SK-N-SH treated with all-trans-retinoic acid at 6 μM for 48 hours (cell line): ENCODE results near the gene EVC.

Source experiments
- ATAC-seq: fragments of 200-7000 bp; cut with Tn5 transposase; 3 replicates; pipeline ENCODE4 v1.9.1; 2020; ENCODE audit warnings: mild to moderate bottlenecking, moderate library complexity
- ARNTL ChIP-seq: fragments of 450-650 bp; formaldehyde crosslinking; IDR thresholded peaks from 2 replicates; pipeline ENCODE4 v1.5.0; 2020; ENCODE audit warnings: low read depth, mild to moderate bottlenecking, moderate library complexity, borderline replicate concordance
- CSDC2 ChIP-seq: fragments of 250-450 bp; sonication (Bioruptor Pico); IDR thresholded peaks from 2 replicates; pipeline ENCODE4 v1.5.0; 2020; ENCODE audit warnings: mild to moderate bottlenecking, moderate library complexity
- ESRRG ChIP-seq: fragments of 250-450 bp; sonication (Bioruptor Pico); IDR thresholded peaks from 2 replicates; pipeline ENCODE4 v1.6.1; 2021; ENCODE audit warnings: mild to moderate bottlenecking
- GLIS3 ChIP-seq: fragments of 250-450 bp; sonication (Bioruptor Pico); IDR thresholded peaks from 2 replicates; pipeline ENCODE4 v1.5.0; 2020; ENCODE audit warnings: mild to moderate bottlenecking, moderate library complexity
- ISL1 ChIP-seq: fragments of 250-450 bp; sonication (Bioruptor Pico); IDR thresholded peaks from 2 replicates; pipeline ENCODE4 v2.1.2; 2022; ENCODE audit warnings: mild to moderate bottlenecking, moderate library complexity
- POU6F1 ChIP-seq: fragments of 250-450 bp; sonication (Bioruptor Pico); IDR thresholded peaks from 2 replicates; pipeline ENCODE4 v1.8.0; 2021; ENCODE audit warnings: low read depth, mild to moderate bottlenecking, moderate library complexity, borderline replicate concordance
- PPARA ChIP-seq: fragments of 250-450 bp; sonication (Bioruptor Pico); IDR thresholded peaks from 2 replicates; pipeline ENCODE4 v1.5.0; 2020; ENCODE audit warnings: mild to moderate bottlenecking, borderline replicate concordance
- RARB ChIP-seq: fragments of 250-450 bp; sonication (Bioruptor Pico); IDR thresholded peaks from 2 replicates; pipeline ENCODE4 v1.8.0; 2021; ENCODE audit warnings: mild to moderate bottlenecking, moderate library complexity
- SNAI2 ChIP-seq: fragments of 250-450 bp; sonication (Bioruptor Pico); IDR thresholded peaks from 2 replicates; pipeline ENCODE4 v1.5.0; 2020; ENCODE audit warnings: mild to moderate bottlenecking, moderate library complexity
- TOX ChIP-seq: fragments of 250-450 bp; sonication (Bioruptor Pico); IDR thresholded peaks from 2 replicates; pipeline ENCODE4 v1.8.0; 2021; ENCODE audit warnings: mild to moderate bottlenecking, moderate library complexity, borderline replicate concordance
- TSHZ2 ChIP-seq: fragments of 250-450 bp; sonication (Bioruptor Pico); IDR thresholded peaks from 2 replicates; pipeline ENCODE4 v1.5.0; 2020; ENCODE audit warnings: mild to moderate bottlenecking, moderate library complexity
- ZC3H10 ChIP-seq: fragments of 250-450 bp; sonication (Bioruptor Pico); IDR thresholded peaks from 2 replicates; pipeline ENCODE4 v1.5.1; 2021; ENCODE audit warnings: mild to moderate bottlenecking, moderate library complexity
- ZFP3 ChIP-seq: fragments of 250-450 bp; sonication (Bioruptor Pico); IDR thresholded peaks from 2 replicates; pipeline ENCODE4 v1.5.0; 2020; ENCODE audit warnings: mild to moderate bottlenecking, moderate library complexity
- ZNF565 ChIP-seq: fragments of 450-650 bp; formaldehyde crosslinking; conservative IDR thresholded peaks from 2 replicates; pipeline ENCODE4 v1.5.0; 2020; ENCODE audit warnings: low read depth, mild to moderate bottlenecking, moderate library complexity
- ZNF8 ChIP-seq: fragments of 450-650 bp; formaldehyde crosslinking; IDR thresholded peaks from 2 replicates; pipeline ENCODE4 v1.5.0; 2020; ENCODE audit warnings: mild to moderate bottlenecking, moderate library complexity
- TF ChIP-seq, protein P1 (sequence below): fragments of 250-450 bp; sonication (Bioruptor Pico); IDR thresholded peaks from 2 replicates; pipeline ENCODE4 v1.5.1; 2021; ENCODE audit warnings: mild to moderate bottlenecking, moderate library complexity

Gene EVC

DNA sequence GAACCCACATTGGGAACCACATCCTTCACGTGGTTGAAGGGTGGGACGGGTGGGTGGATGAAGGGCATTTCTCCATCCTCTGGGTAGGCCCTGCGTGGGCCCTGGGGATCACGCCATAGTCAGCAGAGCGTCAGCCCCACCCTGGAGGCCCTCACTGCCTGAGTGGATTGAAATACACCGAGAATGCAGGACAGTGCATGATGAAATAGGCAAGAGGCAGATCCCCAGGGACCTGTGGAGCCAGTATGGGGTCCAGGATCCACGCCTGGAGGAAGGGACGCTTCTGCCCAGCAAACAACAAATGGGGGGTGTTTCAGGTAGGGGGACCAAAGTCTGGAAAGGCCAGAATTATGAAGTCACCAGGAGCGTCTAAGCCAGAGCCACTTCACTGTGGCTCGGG lies 19.4 kb downstream of the EVC start:
- TF ChIP-seq ARNTL (CRISPR knock-in tag) (no peak), ZC3H10 (CRISPR knock-in tag) (no peak), ZFP3 (CRISPR knock-in tag) (no peak)
- TF ChIP-seq, protein P1, sequence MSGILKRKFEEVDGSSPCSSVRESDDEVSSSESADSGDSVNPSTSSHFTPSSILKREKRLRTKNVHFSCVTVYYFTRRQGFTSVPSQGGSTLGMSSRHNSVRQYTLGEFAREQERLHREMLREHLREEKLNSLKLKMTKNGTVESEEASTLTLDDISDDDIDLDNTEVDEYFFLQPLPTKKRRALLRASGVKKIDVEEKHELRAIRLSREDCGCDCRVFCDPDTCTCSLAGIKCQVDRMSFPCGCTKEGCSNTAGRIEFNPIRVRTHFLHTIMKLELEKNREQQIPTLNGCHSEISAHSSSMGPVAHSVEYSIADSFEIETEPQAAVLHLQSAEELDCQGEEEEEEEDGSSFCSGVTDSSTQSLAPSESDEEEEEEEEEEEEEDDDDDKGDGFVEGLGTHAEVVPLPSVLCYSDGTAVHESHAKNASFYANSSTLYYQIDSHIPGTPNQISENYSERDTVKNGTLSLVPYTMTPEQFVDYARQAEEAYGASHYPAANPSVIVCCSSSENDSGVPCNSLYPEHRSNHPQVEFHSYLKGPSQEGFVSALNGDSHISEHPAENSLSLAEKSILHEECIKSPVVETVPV = no peak
- no peak for ATAC-seq

DNA sequence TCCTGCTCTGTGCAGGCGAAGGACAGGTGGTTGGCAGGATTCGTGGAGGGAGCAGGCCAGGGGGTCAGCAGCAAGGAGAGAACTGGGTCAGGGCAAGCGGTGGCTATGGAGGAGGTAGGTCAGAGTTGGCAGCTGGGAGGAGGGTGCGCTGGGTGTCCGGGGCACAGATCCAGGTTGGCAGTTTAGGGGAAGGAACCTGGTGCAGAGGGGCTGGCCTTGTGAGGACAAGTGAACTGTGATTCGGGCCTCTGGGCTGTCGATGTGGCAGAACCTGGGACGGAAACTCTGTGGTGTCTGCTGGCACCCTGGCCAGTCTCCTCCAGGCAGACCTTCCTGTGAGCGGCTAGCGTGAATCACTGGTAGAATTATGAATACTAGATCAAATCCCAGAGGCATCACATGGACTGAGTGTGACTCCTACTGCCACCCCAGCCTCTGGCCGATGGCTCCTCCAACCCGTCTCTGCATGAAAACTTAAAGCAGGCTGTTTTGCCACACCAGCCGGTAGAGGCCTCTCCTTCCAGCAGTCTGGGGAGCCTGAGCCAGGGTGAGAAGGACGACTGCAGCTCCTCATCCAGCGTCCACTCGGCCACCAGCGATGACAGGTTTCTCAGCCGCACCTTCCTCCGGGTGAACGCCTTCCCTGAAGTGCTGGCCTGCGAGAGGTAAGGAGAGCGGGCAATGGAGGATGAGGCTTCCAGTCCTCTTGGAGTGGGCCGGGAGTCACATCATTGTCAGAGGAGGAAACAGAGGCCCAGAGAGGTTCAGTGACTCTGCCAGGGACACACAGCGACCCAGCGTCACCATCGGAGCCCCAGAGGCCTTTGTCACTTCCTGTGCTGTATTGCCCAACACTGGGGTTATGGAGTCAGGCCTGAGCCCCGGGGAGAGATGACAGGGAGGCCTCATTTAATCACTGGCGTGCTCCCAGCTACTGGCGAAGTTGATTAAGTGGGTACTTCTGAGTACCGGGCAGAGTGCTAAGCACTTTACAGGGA lies 20.3 kb downstream of the EVC start:
- no peak for ATAC-seq
- TF ChIP-seq PPARA (no peak), ARNTL (CRISPR knock-in tag) (no peak), ISL1 (no peak), GLIS3 (CRISPR knock-in tag) (no peak), RARB (no peak), TSHZ2 (CRISPR knock-in tag) (no peak), CSDC2 (CRISPR knock-in tag) (no peak), TOX (no peak), SNAI2 (no peak), POU6F1 (CRISPR knock-in tag) (no peak), ZNF8 (CRISPR knock-in tag) (no peak)
- TF ChIP-seq, protein P1 = no peak

DNA sequence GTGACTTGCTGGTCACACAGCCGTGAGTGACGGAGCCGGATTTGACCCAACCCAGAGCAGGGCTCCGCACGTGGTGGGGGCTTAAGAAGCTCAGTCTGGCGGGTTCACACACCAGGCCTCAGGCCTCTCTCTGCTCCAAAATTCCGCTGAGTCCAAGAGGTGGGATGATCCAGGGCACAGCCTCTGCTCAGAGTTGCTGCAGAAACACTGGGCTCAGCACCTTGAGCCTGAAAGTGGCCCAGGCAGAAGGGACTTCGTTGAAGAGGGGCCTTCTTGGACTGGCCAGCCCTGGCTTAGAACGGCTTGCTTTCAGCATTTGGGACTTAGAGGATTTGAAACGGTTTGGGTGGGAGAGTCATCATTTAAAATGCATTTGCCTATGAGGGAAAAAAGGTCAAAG lies 21.2 kb downstream of the EVC start:
- no peak for ATAC-seq
- TF ChIP-seq TOX (no peak), CSDC2 (CRISPR knock-in tag) (no peak), ZC3H10 (CRISPR knock-in tag) (no peak), TSHZ2 (CRISPR knock-in tag) (no peak), ESRRG (no peak), ARNTL (CRISPR knock-in tag) (no peak), ZNF565 (CRISPR knock-in tag) (no peak), PPARA (no peak)

DNA sequence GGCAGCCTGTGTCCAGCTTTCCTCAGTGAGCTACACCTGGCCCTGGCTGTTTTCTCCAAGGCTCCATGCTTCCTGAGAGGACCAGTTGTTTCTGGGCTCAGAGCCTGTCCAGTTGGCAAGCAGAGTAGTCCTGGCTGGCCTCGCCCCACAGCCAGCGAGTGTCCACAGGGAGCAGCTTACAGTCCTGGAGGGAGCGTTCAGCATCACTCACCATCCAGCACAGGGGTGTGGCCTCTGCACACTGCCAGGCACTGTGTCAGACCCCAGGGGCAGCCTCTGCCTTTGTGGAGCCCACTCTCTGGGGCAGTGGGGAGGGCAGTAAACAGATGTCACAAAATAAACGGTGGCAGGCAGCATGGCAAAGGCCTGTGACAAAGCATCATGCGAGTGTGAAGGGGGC lies 23.9 kb downstream of the EVC start:
- no peak for ATAC-seq
- no peak for TF ChIP-seq GLIS3 (CRISPR knock-in tag)
- TF ChIP-seq TSHZ2 (CRISPR knock-in tag) = no peak
- no peak for TF ChIP-seq POU6F1 (CRISPR knock-in tag)
- TF ChIP-seq ESRRG = no peak
- no peak for TF ChIP-seq PPARA
- no peak for TF ChIP-seq SNAI2
- TF ChIP-seq ZFP3 (CRISPR knock-in tag) = no peak
- TF ChIP-seq ZNF565 (CRISPR knock-in tag) = no peak
